OCI-LY7 (cell line): ENCODE measurements around the gene CA10. TPM values are rescaled to one million over a fixed set of nuclear protein-coding genes. Genes with fewer than 3 reads are reported as not detected.

ENCODE experiments used
- BruUV-seq: library from RNA; stranded (reverse); fragments of 400-500 nt; replicated peaks from 2 replicates; lab custom pipeline; 2021; lab: Mats Ljungman, UMichigan
- CTCF ChIA-PET: fragments of 300-600 bp; sonication (Branson Sonifier 250); formaldehyde crosslinking; loops from one replicate; lab custom pipeline; 2022; ENCODE audit warnings: antibody characterized with exemption; ENCODE audit not compliant: unreplicated experiment; lab: Charles Lee
- POLR2A ChIA-PET: fragments of 300-600 bp; sonication (Branson Sonifier 250); formaldehyde crosslinking; loops from one replicate; lab custom pipeline; 2022; ENCODE audit warnings: antibody characterized with exemption; lab: Charles Lee
- DNase-seq: peaks from one replicate; pipeline ENCODE4 v3.0.0-alpha.2; 2015; ENCODE audit warnings: low spot score
- H2AFZ ChIP-seq: fragments of 200-600 bp; sonication (generic), shearing (Covaris generic); 2 replicates; pipeline ENCODE4 v1.6.1; 2014; ENCODE audit warnings: mild to moderate bottlenecking, antibody characterized with exemption, low read length, moderate library complexity
- H3K27ac ChIP-seq: fragments of 200-600 bp; sonication (generic); 2 replicates; pipeline ENCODE4 v1.5.1; 2014; ENCODE audit warnings: mixed run types, low read depth, mild to moderate bottlenecking, moderate library complexity, low read length, inconsistent platforms; ENCODE audit not compliant: poor library complexity, severe bottlenecking
- H3K36me3 ChIP-seq: fragments of 200-600 bp; sonication (generic); 2 replicates; pipeline ENCODE4 v1.6.1; 2014; ENCODE audit warnings: mild to moderate bottlenecking, antibody characterized with exemption, low read length, moderate library complexity, mixed read lengths; ENCODE audit not compliant: insufficient read depth
- H3K4me1 ChIP-seq: fragments of 200-600 bp; sonication (generic); 2 replicates; pipeline ENCODE4 v1.5.1; 2014; ENCODE audit warnings: mild to moderate bottlenecking, low read length; ENCODE audit not compliant: insufficient read depth, poor library complexity, severe bottlenecking
- H3K4me2 ChIP-seq: fragments of 200-600 bp; sonication (generic); 2 replicates; pipeline ENCODE4 v1.6.1; 2014; ENCODE audit warnings: mild to moderate bottlenecking, low read length
- H3K4me3 ChIP-seq: fragments of 200-600 bp; sonication (generic); 2 replicates; pipeline ENCODE4 v1.5.1; 2014; ENCODE audit warnings: mild to moderate bottlenecking, low read depth, low read length; ENCODE audit not compliant: poor library complexity, severe bottlenecking
- H3K79me2 ChIP-seq: fragments of 200-600 bp; sonication (generic); 2 replicates; pipeline ENCODE4 v1.6.1; 2016; ENCODE audit warnings: low read depth, mild to moderate bottlenecking, low read length, moderate library complexity, mixed read lengths; ENCODE audit not compliant: insufficient read depth
- H3K9me2 ChIP-seq: fragments of 200-600 bp; sonication (generic); 2 replicates; pipeline ENCODE4 v1.6.1; 2016; ENCODE audit warnings: mild to moderate bottlenecking, low read length, mixed read lengths; ENCODE audit not compliant: insufficient read depth
- H3K9me3 ChIP-seq: fragments of 200-600 bp; sonication (generic); 2 replicates; pipeline ENCODE4 v1.6.1; 2014; ENCODE audit warnings: mild to moderate bottlenecking, mixed run types, low read length, mixed read lengths
- H4K20me1 ChIP-seq: fragments of 200-600 bp; sonication (generic); 2 replicates; pipeline ENCODE4 v1.6.1; 2014; ENCODE audit warnings: mild to moderate bottlenecking, antibody characterized with exemption, low read length, moderate library complexity, mixed read lengths; ENCODE audit not compliant: insufficient read depth
- CTCF ChIP-seq: fragments of 200-600 bp; sonication (generic); conservative IDR thresholded peaks from 2 replicates; pipeline ENCODE4 v1.5.1; 2014; ENCODE audit warnings: mild to moderate bottlenecking, antibody characterized with exemption, low read length, moderate library complexity, mixed read lengths
- EZH2phosphoT487 ChIP-seq: fragments of 200-600 bp; sonication (generic); IDR thresholded peaks from 2 replicates; pipeline ENCODE4 v1.6.1; 2018; ENCODE audit warnings: low read depth, borderline replicate concordance, mild to moderate bottlenecking, mixed run types, antibody characterized with exemption, low read length, moderate library complexity, mixed read lengths
- intact Hi-C: fragments of 100-400 bp; cut with micrococcal nuclease; formaldehyde crosslinking; loops from one replicate; pipeline ENCODE4 v1.10.0; 2022; ENCODE audit not compliant: unreplicated experiment
- total RNA-seq, 2 experiments: library from RNA; depleted of rRNA in 1 of 2; stranded (reverse); fragments of >200 nt in 1 of 2; shearing (Covaris generic) in 1 of 2; gene quantifications; 2 replicates each; pipeline ENCODE4 v1.2.3, GENCODE V29; 2014 to 2022

The CA10 gene
- total RNA-seq, 2 experiments from 2014 or later, result not detected

- no TSS peak for BruUV-seq
- no peaks in the 10 kb centered on the region for H3K79me2 ChIP-seq
- no peak overlapping the region for H3K4me3 ChIP-seq
- no peak overlapping the region for H3K27ac ChIP-seq
- H3K4me2 ChIP-seq, result no peak overlapping the region
- TF ChIP-seq EZH2phosphoT487 (no peak), CTCF (no peak)
- ChIA-PET CTCF (no interaction called here), POLR2A (no interaction called here)
- H3K36me3 ChIP-seq, result no peaks in the 10 kb centered on the region
- DNase-seq, result no peak
- H2AFZ ChIP-seq, result no peak overlapping the region
- H3K9me3 ChIP-seq, result no peaks in the 10 kb centered on the region
- intact Hi-C loops, result no loop called here
- H3K4me1 ChIP-seq, result no peaks in the 10 kb centered on the region
- no peaks in the 10 kb centered on the region for H3K9me2 ChIP-seq
- H4K20me1 ChIP-seq, result no peaks in the 10 kb centered on the region
These were observed 210.4 kb downstream of the CA10 start for GRCh38 chr17:51948128-51948527.

GRCh38 chr17:51947160-51947735 is 211.3 kb downstream of the CA10 start:
- Histone ChIP-seq H3K36me3 (no peaks in the 10 kb centered on the region), H3K9me2 (no peaks in the 10 kb centered on the region), H3K4me1 (no peaks in the 10 kb centered on the region), H3K79me2 (no peaks in the 10 kb centered on the region), H4K20me1 (no peaks in the 10 kb centered on the region), H3K9me3 (no peaks in the 10 kb centered on the region), H3K4me3 (no peak overlapping the region), H3K27ac (no peak overlapping the region), H2AFZ (no peak overlapping the region), H3K4me2 (no peak overlapping the region)
- ChIA-PET POLR2A (no interaction called here), CTCF (no interaction called here)
- intact Hi-C loops, result no loop called here
- no peak for TF ChIP-seq CTCF
- no peak for DNase-seq
- no TSS peak for BruUV-seq

- Histone ChIP-seq H3K4me1 (no peaks in the 10 kb centered on the region), H3K9me2 (no peaks in the 10 kb centered on the region), H3K27ac (no peak overlapping the region), H3K79me2 (no peaks in the 10 kb centered on the region), H3K9me3 (no peaks in the 10 kb centered on the region), H4K20me1 (no peaks in the 10 kb centered on the region), H3K36me3 (no peaks in the 10 kb centered on the region), H3K4me2 (no peak overlapping the region), H3K4me3 (no peak overlapping the region), H2AFZ (no peak overlapping the region)
- TF ChIP-seq CTCF (no peak), EZH2phosphoT487 (no peak)
- BruUV-seq, result no TSS peak
- ChIA-PET CTCF (no interaction called here), POLR2A (no interaction called here)
- DNase-seq, result no peak
- intact Hi-C loops, result no loop called here
These were observed 212.2 kb downstream of the CA10 start for GRCh38 chr17:51946311-51946710.
